Omental fat pad (tissue), 4 donors: ENCODE data around the gene LRRIQ1. TPM values are rescaled to one million over a fixed set of nuclear protein-coding genes. Genes with fewer than 3 reads are reported as not detected.
A peak's percentile ranks its signal among the peaks of the same experiment; 100 is the strongest.
"Not testable (repeated sequence)": the region's sequence is repeated elsewhere in the genome, so short reads cannot be mapped to it uniquely, and the experiment has no call there.

Experiments used
- ATAC-seq: fragments of 150-250 bp; one replicate; pipeline ENCODE4 v1.9.1; 2016; ENCODE audit warnings: mild to moderate bottlenecking, moderate library complexity; ENCODE audit not compliant: low FRiP score
- DNase-seq: peaks from one replicate; pipeline ENCODE4 v3.0.0-alpha.2; 2019; ENCODE audit warnings: low spot score
- CTCF ChIP-seq, 3 donors: fragments of 450-650 bp; IDR thresholded peaks; one replicate each; pipeline ENCODE4 v1.5.1; 2016 to 2017; ENCODE audit warnings: antibody characterized with exemption in 3 of 3, mild to moderate bottlenecking in 3 of 3, moderate library complexity in 2 of 3
- total RNA-seq, 4 donors: library from RNA; depleted of rRNA; stranded (reverse); fragments of >200 nt; gene quantifications; one replicate each; pipeline ENCODE4 v1.1.0, GENCODE V29; 2016

LRRIQ1 gene
- total RNA-seq, 4 donors from 2014 or later, result 0.13 to 1.4 TPM; not detected in 2

GRCh38 chr12:85186236-85186635 lies 150.1 kb downstream of the LRRIQ1 start:
- DNase-seq (no peak), ATAC-seq (no peak)
- TF ChIP-seq CTCF (IDR thresholded peaks at IDR 0.05), result no peak

- DNase-seq, result no peak
- TF ChIP-seq CTCF (IDR thresholded peaks at IDR 0.05), result no peak
- ATAC-seq, result no peak
Observed at GRCh38 chr12:85188619-85189018, 152.5 kb downstream of the LRRIQ1 start.

DNA sequence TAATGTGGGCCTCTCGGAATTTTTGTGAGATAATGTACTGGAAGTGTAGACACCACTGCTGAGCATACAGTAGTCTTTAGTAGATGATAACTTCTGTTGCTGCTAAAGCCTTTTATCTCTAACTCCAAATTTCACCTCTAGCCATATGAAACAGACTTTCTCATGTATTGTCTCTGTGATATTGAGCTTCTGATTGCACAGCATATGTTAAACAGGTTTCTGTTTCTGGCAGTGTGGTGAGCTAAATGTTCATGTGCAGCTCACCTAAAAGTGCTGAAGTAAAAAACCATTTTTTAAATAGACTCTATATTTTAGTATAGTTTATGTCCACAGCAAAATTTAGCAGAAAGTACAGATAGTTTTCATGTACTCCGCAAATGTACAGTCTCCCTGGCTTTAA lies 154.6 kb downstream of the LRRIQ1 start:
- DNase-seq, result no peak
- TF ChIP-seq CTCF (IDR thresholded peaks at IDR 0.05), result no peak
- no peak for ATAC-seq

- not testable (repeated sequence) for ATAC-seq, DNase-seq
Observed at GRCh38 chr12:85203809-85204208, 167.7 kb downstream of the LRRIQ1 start.

DNA sequence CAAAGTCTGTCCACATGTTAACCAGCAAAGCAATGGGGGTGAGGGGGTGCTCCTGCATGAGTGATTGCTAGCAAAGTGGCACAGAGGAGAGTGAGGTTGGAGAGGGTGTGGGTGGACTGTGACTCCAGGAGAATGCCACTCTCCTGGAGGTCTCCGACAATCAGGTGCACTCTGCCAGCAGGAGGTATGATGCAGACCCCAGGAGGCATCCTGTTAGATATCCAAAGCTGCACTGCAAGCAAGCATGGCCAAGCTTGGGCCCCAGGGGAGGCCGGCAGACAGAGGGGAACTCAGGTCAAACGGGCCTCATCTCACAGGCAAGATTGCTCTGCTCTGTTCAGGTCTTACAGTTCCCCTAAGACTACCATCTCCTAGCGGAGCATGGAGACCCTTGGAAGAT lies 170.4 kb downstream of the LRRIQ1 start:
- DNase-seq (no peak), ATAC-seq (peak; percentile 14)
- TF ChIP-seq CTCF (IDR thresholded peaks at IDR 0.05), result no peak

DNA sequence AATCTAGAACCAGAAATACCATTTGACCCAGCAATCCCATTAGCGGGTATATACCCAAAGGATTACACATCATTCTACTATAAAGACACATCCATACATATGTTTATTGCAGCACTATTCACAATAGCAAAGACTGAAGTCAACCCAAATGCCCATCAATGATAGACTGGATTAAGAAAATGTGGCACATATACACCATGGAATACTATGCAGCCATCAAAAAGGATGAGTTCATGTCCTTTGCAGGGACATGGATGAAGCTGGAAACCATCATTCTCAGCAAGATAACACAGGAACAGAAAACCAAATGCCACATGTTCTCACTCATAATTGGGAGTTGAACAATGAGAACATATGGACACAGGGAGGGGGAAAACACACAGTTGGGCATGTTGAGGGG lies 188.2 kb downstream of the LRRIQ1 start:
- DNase-seq, ATAC-seq: not testable (repeated sequence)

- no peak for TF ChIP-seq CTCF (IDR thresholded peaks at IDR 0.05)
- DNase-seq (no peak), ATAC-seq (no peak)
Observed at GRCh38 chr12:85225501-85225900, 189.3 kb downstream of the LRRIQ1 start.

DNA sequence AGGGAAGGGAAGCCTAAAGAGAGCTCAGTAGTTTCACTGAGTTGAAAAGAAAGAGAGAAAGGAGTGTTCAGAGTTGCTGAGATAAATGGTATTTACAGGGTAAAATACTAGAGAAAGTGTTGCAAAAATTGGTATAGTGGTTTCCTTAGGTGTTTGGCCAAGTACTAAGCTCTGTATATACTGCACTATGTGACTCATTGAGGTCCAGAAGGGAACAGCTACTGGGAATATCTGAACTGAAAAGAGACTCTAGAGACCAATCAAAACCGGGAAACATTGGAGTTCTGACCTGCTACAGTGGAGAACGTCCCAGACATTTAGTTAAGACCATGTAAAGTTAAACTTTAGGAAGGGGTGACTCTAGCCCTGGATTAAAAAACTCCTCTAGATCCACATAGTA lies 201.2 kb downstream of the LRRIQ1 start:
- ATAC-seq (no peak), DNase-seq (no peak)
- TF ChIP-seq CTCF (IDR thresholded peaks at IDR 0.05), result no peak
